Measurements from ENCODE around the gene C6orf15. TPM values are rescaled to one million over a fixed set of nuclear protein-coding genes. Genes with fewer than 3 reads are reported as not detected.

The C6orf15 gene
- total RNA-seq, 1 donor from 2014 or later, result not detected

- Histone ChIP-seq H3K9me3 (ENCODE audit: control insufficient read depth in 3 of 3, low read length in 3 of 3) (no peaks in the 10 kb centered on the region), H3K27ac (ENCODE audit: low read depth, low read length) (no peak overlapping the region), H3K4me1 (ENCODE audit: control insufficient read depth in 3 of 3, insufficient read depth in 3 of 3, low read length in 3 of 3) (peaks cover 8 to 29% (median 17%) of the 10 kb centered on the region in 3 donors), H3K27me3 (ENCODE audit: control insufficient read depth in 3 of 3, insufficient read depth in 3 of 3, low read length in 3 of 3) (peaks cover 0 to 2% (median 0%) of the 10 kb centered on the region in 3 donors), H3K9ac (ENCODE audit: low read depth in 1 of 3, low read length in 3 of 3) (peak overlapping the region in 1 of 3 donors; percentile 33), H3K4me3 (ENCODE audit: low read length in 3 of 3) (no peak overlapping the region), H3K36me3 (ENCODE audit: control insufficient read depth in 3 of 3, insufficient read depth in 3 of 3, low read length in 3 of 3) (no peaks in the 10 kb centered on the region)
Measured at GRCh38 chr6:31121131-31121790, 8.9 kb upstream of the C6orf15 start.

GRCh38 chr6:31120151-31120915 lies 8.0 kb upstream of the C6orf15 start, which contains the start of gene CDSN:
Gene CDSN, minus strand, starts transcription at chr6:31120446. Its CDS starts 27 bp downstream, at chr6:31120419.
- Histone ChIP-seq H3K36me3 (ENCODE audit: control insufficient read depth in 3 of 3, insufficient read depth in 3 of 3, low read length in 3 of 3) (no peaks in the 10 kb centered on the region), H3K9ac (ENCODE audit: low read depth in 1 of 3, low read length in 3 of 3) (peak within 1 kb of the TSS in 1 of 3 donors; percentile 33), H3K4me3 (ENCODE audit: low read length in 3 of 3) (no peak within 1 kb of the TSS), H3K27me3 (ENCODE audit: control insufficient read depth in 3 of 3, insufficient read depth in 3 of 3, low read length in 3 of 3) (peaks cover 0 to 2% (median 0%) of the 10 kb centered on the region in 3 donors), H3K27ac (ENCODE audit: low read depth, low read length) (no peak within 1 kb of the TSS), H3K4me1 (ENCODE audit: control insufficient read depth in 3 of 3, insufficient read depth in 3 of 3, low read length in 3 of 3) (peaks cover 6 to 27% (median 17%) of the 10 kb centered on the region in 3 donors), H3K9me3 (ENCODE audit: control insufficient read depth in 3 of 3, low read length in 3 of 3) (no peaks in the 10 kb centered on the region)

- no peaks in the 10 kb centered on the region for H3K9me3 ChIP-seq (ENCODE audit: control insufficient read depth in 3 of 3, low read length in 3 of 3)
- H3K27me3 ChIP-seq (ENCODE audit: control insufficient read depth in 3 of 3, insufficient read depth in 3 of 3, low read length in 3 of 3), result peaks cover 0 to 2% (median 0%) of the 10 kb centered on the region in 3 donors
- no peak overlapping the region for H3K4me3 ChIP-seq (ENCODE audit: low read length in 3 of 3)
- no peak overlapping the region for H3K9ac ChIP-seq (ENCODE audit: low read depth in 1 of 3, low read length in 3 of 3)
- peaks cover 12 to 33% (median 23%) of the 10 kb centered on the region in 3 donors for H3K4me1 ChIP-seq (ENCODE audit: control insufficient read depth in 3 of 3, insufficient read depth in 3 of 3, low read length in 3 of 3)
- no peaks in the 10 kb centered on the region for H3K36me3 ChIP-seq (ENCODE audit: control insufficient read depth in 3 of 3, insufficient read depth in 3 of 3, low read length in 3 of 3)
- no peak overlapping the region for H3K27ac ChIP-seq (ENCODE audit: low read depth, low read length)
Measured at GRCh38 chr6:31118178-31118577, 5.8 kb upstream of the C6orf15 start.

- Histone ChIP-seq H3K9me3 (ENCODE audit: control insufficient read depth in 3 of 3, low read length in 3 of 3) (no peaks in the 10 kb centered on the region), H3K36me3 (ENCODE audit: control insufficient read depth in 3 of 3, insufficient read depth in 3 of 3, low read length in 3 of 3) (no peaks in the 10 kb centered on the region), H3K4me3 (ENCODE audit: low read length in 3 of 3) (peak overlapping the region in 2 of 3 donors; percentile 38 to 45), H3K27ac (ENCODE audit: low read depth, low read length) (no peak overlapping the region), H3K27me3 (ENCODE audit: control insufficient read depth in 3 of 3, insufficient read depth in 3 of 3, low read length in 3 of 3) (peaks cover 0 to 5% (median 0%) of the 10 kb centered on the region in 3 donors), H3K4me1 (ENCODE audit: control insufficient read depth in 3 of 3, insufficient read depth in 3 of 3, low read length in 3 of 3) (peaks cover 12 to 25% (median 12%) of the 10 kb centered on the region in 3 donors), H3K9ac (ENCODE audit: low read depth in 1 of 3, low read length in 3 of 3) (peak overlapping the region in 1 of 3 donors; percentile 8)
Measured at GRCh38 chr6:31116661-31117385, 4.4 kb upstream of the C6orf15 start.

DNA sequence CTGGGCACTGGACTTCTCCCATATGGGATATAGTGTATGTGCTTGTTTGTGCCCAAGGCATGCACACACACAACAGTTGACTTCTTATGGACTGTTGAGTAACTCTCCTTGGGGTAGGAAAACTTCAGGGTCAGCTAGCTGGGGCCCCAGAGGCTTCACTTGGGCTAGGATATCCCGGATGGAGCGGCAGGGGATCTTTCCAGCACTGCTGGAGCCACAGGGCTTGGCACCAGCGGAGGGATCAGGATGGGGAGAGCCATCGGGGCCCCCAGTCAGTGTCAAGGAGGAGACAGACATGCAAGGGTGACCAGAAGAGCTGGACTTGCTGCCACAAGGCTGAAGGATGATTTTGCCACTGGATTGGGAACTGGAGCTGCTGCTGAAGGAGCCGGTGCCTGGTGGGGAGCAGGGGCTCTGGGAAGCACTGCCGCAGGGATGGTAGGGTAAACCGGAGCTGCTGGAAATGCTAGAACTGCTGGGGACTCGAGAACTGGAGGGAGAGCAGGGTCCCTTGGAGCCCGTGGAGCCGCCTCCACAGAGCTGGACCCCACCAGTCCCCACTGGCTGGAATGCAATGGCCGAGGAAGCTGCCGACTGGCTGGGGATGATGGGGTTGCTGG lies 3.7 kb upstream of the C6orf15 start:
- no peak overlapping the region for H3K27ac ChIP-seq (ENCODE audit: low read depth, low read length)
- H3K4me3 ChIP-seq (ENCODE audit: low read length in 3 of 3), result no peak overlapping the region
- peak overlapping the region in 1 of 3 donors; percentile 8 for H3K9ac ChIP-seq (ENCODE audit: low read depth in 1 of 3, low read length in 3 of 3)
- H3K27me3 ChIP-seq (ENCODE audit: control insufficient read depth in 3 of 3, insufficient read depth in 3 of 3, low read length in 3 of 3), result peaks cover 0 to 6% (median 0%) of the 10 kb centered on the region in 3 donors
- H3K9me3 ChIP-seq (ENCODE audit: control insufficient read depth in 3 of 3, low read length in 3 of 3), result no peaks in the 10 kb centered on the region
- H3K4me1 ChIP-seq (ENCODE audit: control insufficient read depth in 3 of 3, insufficient read depth in 3 of 3, low read length in 3 of 3), result peaks cover 12 to 25% (median 12%) of the 10 kb centered on the region in 3 donors
- H3K36me3 ChIP-seq (ENCODE audit: control insufficient read depth in 3 of 3, insufficient read depth in 3 of 3, low read length in 3 of 3), result no peaks in the 10 kb centered on the region

DNA sequence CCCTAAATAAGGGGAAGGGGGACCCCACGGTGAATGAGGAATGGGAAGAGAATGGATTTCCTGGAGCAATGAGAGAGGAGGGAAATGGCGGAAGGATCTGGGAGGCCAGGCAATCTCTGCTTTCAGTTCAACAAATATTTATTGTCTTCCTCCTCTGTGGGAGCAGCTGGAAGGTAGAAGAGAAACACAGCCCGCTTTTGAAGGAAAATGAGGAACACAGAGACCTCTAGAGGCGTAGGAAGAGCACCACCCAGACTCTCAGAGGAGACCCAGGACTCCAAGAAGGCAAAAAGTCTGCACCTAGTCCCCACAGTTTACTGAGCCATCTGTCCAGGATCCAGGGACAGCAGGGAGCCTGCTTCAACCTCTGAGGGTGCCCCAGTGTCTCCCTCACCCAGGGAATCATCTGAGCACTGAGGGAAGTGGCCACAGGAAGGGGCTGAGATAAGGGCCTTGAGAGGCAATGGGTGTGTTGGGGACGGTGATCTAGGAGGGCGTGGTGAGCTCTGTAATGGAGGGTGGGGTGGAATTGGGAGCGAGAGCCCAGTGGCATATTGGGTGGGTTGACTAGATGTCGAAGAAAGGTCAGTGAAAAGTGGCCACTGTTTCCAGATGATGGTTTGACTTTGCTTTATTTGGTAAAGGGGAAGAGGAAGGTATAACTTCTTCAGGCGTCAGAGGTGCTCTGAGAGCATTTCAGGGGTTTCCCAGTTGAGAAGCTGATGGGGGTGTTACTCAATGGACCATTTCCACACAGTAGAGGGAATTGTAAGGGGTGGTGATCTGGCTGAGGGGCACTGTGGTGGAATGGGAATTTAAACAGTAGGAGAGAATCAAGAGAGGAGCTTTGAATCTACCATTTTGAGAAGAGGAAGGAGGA lies 2.8 kb upstream of the C6orf15 start:
- no peak overlapping the region for H3K9ac ChIP-seq (ENCODE audit: low read depth in 1 of 3, low read length in 3 of 3)
- peaks cover 0 to 9% (median under 1%) of the 10 kb centered on the region in 3 donors for H3K27me3 ChIP-seq (ENCODE audit: control insufficient read depth in 3 of 3, insufficient read depth in 3 of 3, low read length in 3 of 3)
- H3K4me1 ChIP-seq (ENCODE audit: control insufficient read depth in 3 of 3, insufficient read depth in 3 of 3, low read length in 3 of 3), result peaks cover 12 to 25% (median 12%) of the 10 kb centered on the region in 3 donors
- H3K4me3 ChIP-seq (ENCODE audit: low read length in 3 of 3), result peak overlapping the region in 2 of 3 donors; percentile 13 to 23
- H3K9me3 ChIP-seq (ENCODE audit: control insufficient read depth in 3 of 3, low read length in 3 of 3), result no peaks in the 10 kb centered on the region
- H3K27ac ChIP-seq (ENCODE audit: low read depth, low read length), result peak overlapping the region; percentile 64
- no peaks in the 10 kb centered on the region for H3K36me3 ChIP-seq (ENCODE audit: control insufficient read depth in 3 of 3, insufficient read depth in 3 of 3, low read length in 3 of 3)

DNA sequence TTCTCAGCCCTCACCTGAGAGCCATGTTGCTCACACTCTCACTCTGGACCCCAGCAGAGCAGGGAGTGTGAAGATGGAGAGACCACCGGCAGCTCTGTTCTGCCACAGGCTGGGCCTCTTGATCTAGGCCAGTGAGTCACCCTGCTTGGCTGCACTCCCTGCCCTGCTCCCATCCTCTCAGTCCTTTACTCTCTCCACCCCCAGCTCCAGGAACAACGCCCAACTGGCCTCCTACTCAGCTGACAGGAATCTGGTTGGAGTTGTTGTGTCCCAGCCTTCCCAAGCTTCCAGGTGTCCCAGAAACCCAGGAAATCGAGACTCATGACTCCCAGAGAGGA lies 2.1 kb upstream of the C6orf15 start, which contains the start of gene PSORS1C1:
PSORS1C1 (plus strand) TSS at position 260 of the 338 bp plus-strand sequence. CDS start 14,833 bp downstream, outside the sequence.
- Histone ChIP-seq H3K4me3 (ENCODE audit: low read length in 3 of 3) (peak within 1 kb of the TSS in 2 of 3 donors; percentile 13 to 23), H3K36me3 (ENCODE audit: control insufficient read depth in 3 of 3, insufficient read depth in 3 of 3, low read length in 3 of 3) (no peaks in the 10 kb centered on the region), H3K4me1 (ENCODE audit: control insufficient read depth in 3 of 3, insufficient read depth in 3 of 3, low read length in 3 of 3) (peaks cover 12 to 25% (median 12%) of the 10 kb centered on the region in 3 donors), H3K9me3 (ENCODE audit: control insufficient read depth in 3 of 3, low read length in 3 of 3) (no peaks in the 10 kb centered on the region), H3K27ac (ENCODE audit: low read depth, low read length) (peak within 1 kb of the TSS; percentile 64), H3K9ac (ENCODE audit: low read depth in 1 of 3, low read length in 3 of 3) (no peak within 1 kb of the TSS), H3K27me3 (ENCODE audit: control insufficient read depth in 3 of 3, insufficient read depth in 3 of 3, low read length in 3 of 3) (peaks cover 4 to 15% (median 7%) of the 10 kb centered on the region in 3 donors)

- Histone ChIP-seq H3K4me3 (ENCODE audit: low read length in 3 of 3) (no peak overlapping the region), H3K36me3 (ENCODE audit: control insufficient read depth in 3 of 3, insufficient read depth in 3 of 3, low read length in 3 of 3) (no peaks in the 10 kb centered on the region), H3K27ac (ENCODE audit: low read depth, low read length) (peak overlapping the region; percentile 64), H3K4me1 (ENCODE audit: control insufficient read depth in 3 of 3, insufficient read depth in 3 of 3, low read length in 3 of 3) (peaks cover 12 to 25% (median 12%) of the 10 kb centered on the region in 3 donors), H3K9ac (ENCODE audit: low read depth in 1 of 3, low read length in 3 of 3) (no peak overlapping the region), H3K9me3 (ENCODE audit: control insufficient read depth in 3 of 3, low read length in 3 of 3) (no peaks in the 10 kb centered on the region), H3K27me3 (ENCODE audit: control insufficient read depth in 3 of 3, insufficient read depth in 3 of 3, low read length in 3 of 3) (peaks cover 4 to 15% (median 8%) of the 10 kb centered on the region in 3 donors)
Measured at GRCh38 chr6:31113861-31114540, 1.6 kb upstream of the C6orf15 start.

Measured in skeletal muscle tissue (tissue), 4 donors.